ENCODE data around the gene CEMIP2. TPM values are rescaled to one million over a fixed set of nuclear protein-coding genes. Genes with fewer than 3 reads are reported as not detected.

The CEMIP2 gene, protein sequence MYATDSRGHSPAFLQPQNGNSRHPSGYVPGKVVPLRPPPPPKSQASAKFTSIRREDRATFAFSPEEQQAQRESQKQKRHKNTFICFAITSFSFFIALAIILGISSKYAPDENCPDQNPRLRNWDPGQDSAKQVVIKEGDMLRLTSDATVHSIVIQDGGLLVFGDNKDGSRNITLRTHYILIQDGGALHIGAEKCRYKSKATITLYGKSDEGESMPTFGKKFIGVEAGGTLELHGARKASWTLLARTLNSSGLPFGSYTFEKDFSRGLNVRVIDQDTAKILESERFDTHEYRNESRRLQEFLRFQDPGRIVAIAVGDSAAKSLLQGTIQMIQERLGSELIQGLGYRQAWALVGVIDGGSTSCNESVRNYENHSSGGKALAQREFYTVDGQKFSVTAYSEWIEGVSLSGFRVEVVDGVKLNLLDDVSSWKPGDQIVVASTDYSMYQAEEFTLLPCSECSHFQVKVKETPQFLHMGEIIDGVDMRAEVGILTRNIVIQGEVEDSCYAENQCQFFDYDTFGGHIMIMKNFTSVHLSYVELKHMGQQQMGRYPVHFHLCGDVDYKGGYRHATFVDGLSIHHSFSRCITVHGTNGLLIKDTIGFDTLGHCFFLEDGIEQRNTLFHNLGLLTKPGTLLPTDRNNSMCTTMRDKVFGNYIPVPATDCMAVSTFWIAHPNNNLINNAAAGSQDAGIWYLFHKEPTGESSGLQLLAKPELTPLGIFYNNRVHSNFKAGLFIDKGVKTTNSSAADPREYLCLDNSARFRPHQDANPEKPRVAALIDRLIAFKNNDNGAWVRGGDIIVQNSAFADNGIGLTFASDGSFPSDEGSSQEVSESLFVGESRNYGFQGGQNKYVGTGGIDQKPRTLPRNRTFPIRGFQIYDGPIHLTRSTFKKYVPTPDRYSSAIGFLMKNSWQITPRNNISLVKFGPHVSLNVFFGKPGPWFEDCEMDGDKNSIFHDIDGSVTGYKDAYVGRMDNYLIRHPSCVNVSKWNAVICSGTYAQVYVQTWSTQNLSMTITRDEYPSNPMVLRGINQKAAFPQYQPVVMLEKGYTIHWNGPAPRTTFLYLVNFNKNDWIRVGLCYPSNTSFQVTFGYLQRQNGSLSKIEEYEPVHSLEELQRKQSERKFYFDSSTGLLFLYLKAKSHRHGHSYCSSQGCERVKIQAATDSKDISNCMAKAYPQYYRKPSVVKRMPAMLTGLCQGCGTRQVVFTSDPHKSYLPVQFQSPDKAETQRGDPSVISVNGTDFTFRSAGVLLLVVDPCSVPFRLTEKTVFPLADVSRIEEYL (N-terminal part only)
- 32.8 and 50.6 TPM in 2 replicates for total RNA-seq

DNA sequence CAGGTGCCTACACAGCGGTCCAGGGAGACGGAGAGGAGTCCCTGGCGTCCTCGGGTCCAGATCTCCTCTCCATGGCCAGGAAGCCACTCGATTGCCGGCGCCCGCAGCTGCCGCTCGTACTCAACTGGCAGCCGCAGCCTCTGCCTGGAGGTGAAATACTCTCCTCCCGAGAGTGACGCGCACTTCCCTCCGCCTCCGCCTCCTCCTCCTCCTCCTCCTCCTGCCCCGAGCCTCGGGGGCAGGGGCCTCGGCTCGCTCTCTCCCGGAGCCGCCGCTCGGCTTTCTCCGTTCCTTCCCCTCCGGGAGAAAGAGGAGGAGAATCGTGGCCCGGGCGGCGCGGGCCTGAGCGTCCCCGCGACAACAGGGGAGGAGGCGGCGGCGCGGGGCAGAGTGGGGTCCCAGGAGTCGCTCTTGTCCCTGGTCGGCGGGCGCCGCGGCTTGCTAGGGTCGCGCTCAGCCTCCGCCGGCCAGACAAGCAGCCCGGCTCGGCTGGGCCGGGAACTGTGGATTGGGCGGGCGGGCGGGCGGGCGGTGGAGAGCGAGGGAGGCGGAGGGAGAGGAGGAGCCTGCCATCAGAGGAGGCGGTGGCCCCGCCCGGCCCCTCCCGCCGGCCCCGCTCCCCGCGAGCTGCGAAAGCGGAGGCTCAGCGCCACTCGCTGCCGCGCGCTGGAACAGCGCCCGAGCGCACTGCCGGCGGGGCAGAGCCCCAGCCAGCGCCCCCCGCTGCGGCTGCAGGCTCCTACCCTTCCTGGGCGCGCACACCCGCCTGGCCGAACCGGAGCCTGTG lies at the start of gene CEMIP2:
Gene CEMIP2 (minus strand): TSS at position 126 of the 787 bp plus-strand sequence. CDS start 18,140 bp downstream, outside the sequence.

Other genes starting within 250 kb of the CEMIP2 start
- gene ABHD17B, start 142.7 kb upstream of the CEMIP2 start, total RNA-seq, result 18.3 and 29.2 TPM in 2 replicates
- 9.9 and 14.5 TPM in 2 replicates for gene C9orf85, start 143.1 kb upstream of the CEMIP2 start, total RNA-seq